Skeletal muscle cell (primary cell): Measurements from ENCODE around the gene LPIN1.

Experiments
- DNase-seq: peaks from one replicate; pipeline ENCODE4 v3.0.0-alpha.2; 2010; ENCODE audit warnings: low read depth
- H3K4me3 ChIP-seq: 2 replicates; pipeline ENCODE4 v1.5.1; 2011; ENCODE audit warnings: low read depth, mild to moderate bottlenecking, control low read depth, low read length, moderate library complexity

LPIN1 gene

GRCh38 chr2:11746376-11746806 is at the start of gene LPIN1:
LPIN1 (plus strand) TSS chr2:11746632; CDS start chr2:11765542, 18,910 bp downstream.
- DNase-seq = peak; percentile 59
- H3K4me3 ChIP-seq = peak within 1 kb of the TSS; percentile 89

- no peak overlapping the region for H3K4me3 ChIP-seq
- DNase-seq = no peak
Measured at GRCh38 chr2:11696736-11697102, 49.7 kb upstream of the LPIN1 start.

GRCh38 chr2:11697103-11697871 is 49.1 kb upstream of the LPIN1 start:
- DNase-seq = peak; percentile 32
- H3K4me3 ChIP-seq = no peak overlapping the region

- peak; percentile 78 for DNase-seq
- H3K4me3 ChIP-seq = no peak overlapping the region
Measured at GRCh38 chr2:11698009-11698922, 48.2 kb upstream of the LPIN1 start.

- DNase-seq = no peak
- H3K4me3 ChIP-seq = no peak overlapping the region
Measured at GRCh38 chr2:11699686-11700670, 46.5 kb upstream of the LPIN1 start.

- no peak overlapping the region for H3K4me3 ChIP-seq
- DNase-seq = no peak
Measured at GRCh38 chr2:11701206-11701605, 45.2 kb upstream of the LPIN1 start.

GRCh38 chr2:11701751-11702301 is 44.6 kb upstream of the LPIN1 start:
- no peak overlapping the region for H3K4me3 ChIP-seq
- DNase-seq = no peak

GRCh38 chr2:11702946-11703345 is 43.5 kb upstream of the LPIN1 start:
- no peak for DNase-seq
- no peak overlapping the region for H3K4me3 ChIP-seq

- H3K4me3 ChIP-seq = no peak overlapping the region
- no peak for DNase-seq
Measured at GRCh38 chr2:11703700-11704099, 42.7 kb upstream of the LPIN1 start.

GRCh38 chr2:11705063-11705462 is 41.4 kb upstream of the LPIN1 start:
- no peak for DNase-seq
- no peak overlapping the region for H3K4me3 ChIP-seq

- DNase-seq = no peak
- no peak overlapping the region for H3K4me3 ChIP-seq
Measured at GRCh38 chr2:11705711-11706110, 40.7 kb upstream of the LPIN1 start.

- no peak for DNase-seq
Measured at GRCh38 chr2:11708106-11708505, 38.3 kb upstream of the LPIN1 start.

GRCh38 chr2:11709293-11709692 is 37.1 kb upstream of the LPIN1 start:
- no peak overlapping the region for H3K4me3 ChIP-seq
- no peak for DNase-seq

More at GRCh38 chr2:11708106-11708505, 38.3 kb upstream of the LPIN1 start:
- H3K4me3 ChIP-seq = no peak overlapping the region

- DNase-seq = peak; percentile 64
- H3K4me3 ChIP-seq = no peak overlapping the region
Measured at GRCh38 chr2:11710210-11710609, 36.2 kb upstream of the LPIN1 start.

GRCh38 chr2:11710632-11711353 is 35.6 kb upstream of the LPIN1 start:
- H3K4me3 ChIP-seq = no peak overlapping the region
- no peak for DNase-seq

GRCh38 chr2:11711354-11711716 is 35.1 kb upstream of the LPIN1 start:
- no peak for DNase-seq
- no peak overlapping the region for H3K4me3 ChIP-seq

GRCh38 chr2:11711751-11712150 is 34.7 kb upstream of the LPIN1 start:
- no peak for DNase-seq

GRCh38 chr2:11712866-11713265 is 33.6 kb upstream of the LPIN1 start:
- no peak overlapping the region for H3K4me3 ChIP-seq
- no peak for DNase-seq

More at GRCh38 chr2:11711751-11712150, 34.7 kb upstream of the LPIN1 start:
- H3K4me3 ChIP-seq = no peak overlapping the region
